ENCODE measurements around the gene PJA2.

- TF ChIP-seq CTCF (IDR thresholded peaks at IDR 0.05) (no peak), POLR2A (IDR thresholded peaks at IDR 0.05) (no peak)
Observed at GRCh38 chr5:109354761-109355160, 55.0 kb downstream of the PJA2 start.

Measured in heart left ventricle (tissue), 13 donors.